Transverse colon (tissue), 4 donors: ENCODE results near the gene PAF1.

ENCODE experiments used
- CTCF ChIP-seq, 5 experiments: fragments of 200-600 bp in 3 of 5; fragments of 450-650 bp in 2 of 5; sonication (generic) in 3 of 5; IDR thresholded peaks; 1 replicate in 2 of 5; 2 replicates in 3 of 5; pipeline ENCODE4 v1.5.1; 2016 to 2017; ENCODE audit warnings: antibody characterized with exemption in 5 of 5, inconsistent platforms in 3 of 5, mild to moderate bottlenecking in 2 of 5, moderate library complexity in 1 of 5
- EP300 ChIP-seq: sonication (generic); formaldehyde crosslinking; IDR thresholded peaks from one replicate; pipeline ENCODE4 v1.6.1; 2017; ENCODE audit warnings: antibody characterized with exemption, low read depth
- POLR2A ChIP-seq: fragments of 450-650 bp; IDR thresholded peaks from one replicate; pipeline ENCODE4 v1.6.1; 2016; ENCODE audit warnings: antibody characterized with exemption, mild to moderate bottlenecking, moderate library complexity
- POLR2AphosphoS5 ChIP-seq, 3 donors: sonication (generic); formaldehyde crosslinking; IDR thresholded peaks; one replicate each; pipeline ENCODE4 v1.6.1; 2016; ENCODE audit warnings: antibody characterized with exemption in 3 of 3

GRCh38 chr19:39410831-39411080 is 19.9 kb upstream of the PAF1 start:
- TF ChIP-seq CTCF (IDR thresholded peaks at IDR 0.05) (no peak), POLR2AphosphoS5 (IDR thresholded peaks at IDR 0.05) (no peak), EP300 (no peak), POLR2A (no peak)
